ENCODE results near the gene PIGK.
A peak's percentile ranks its signal among the peaks of the same experiment; 100 is the strongest.
"Not testable (repeated sequence)": the region's sequence is repeated elsewhere in the genome, so short reads cannot be mapped to it uniquely, and the experiment has no call there.

The PIGK gene

GRCh38 chr1:77175230-77175844, 43.9 kb downstream of the PIGK start:
- peak; percentile 23 for DNase-seq (ENCODE audit: low read depth)
- TF ChIP-seq MYC (IDR thresholded peaks at IDR 0.05; ENCODE audit: low read depth, low read length) = no peak
- TF ChIP-seq, protein P1, sequence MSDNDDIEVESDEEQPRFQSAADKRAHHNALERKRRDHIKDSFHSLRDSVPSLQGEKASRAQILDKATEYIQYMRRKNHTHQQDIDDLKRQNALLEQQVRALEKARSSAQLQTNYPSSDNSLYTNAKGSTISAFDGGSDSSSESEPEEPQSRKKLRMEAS (IDR thresholded peaks at IDR 0.05; ENCODE audit: low read depth, low read length) = no peak
- TF ChIP-seq, protein P2, sequence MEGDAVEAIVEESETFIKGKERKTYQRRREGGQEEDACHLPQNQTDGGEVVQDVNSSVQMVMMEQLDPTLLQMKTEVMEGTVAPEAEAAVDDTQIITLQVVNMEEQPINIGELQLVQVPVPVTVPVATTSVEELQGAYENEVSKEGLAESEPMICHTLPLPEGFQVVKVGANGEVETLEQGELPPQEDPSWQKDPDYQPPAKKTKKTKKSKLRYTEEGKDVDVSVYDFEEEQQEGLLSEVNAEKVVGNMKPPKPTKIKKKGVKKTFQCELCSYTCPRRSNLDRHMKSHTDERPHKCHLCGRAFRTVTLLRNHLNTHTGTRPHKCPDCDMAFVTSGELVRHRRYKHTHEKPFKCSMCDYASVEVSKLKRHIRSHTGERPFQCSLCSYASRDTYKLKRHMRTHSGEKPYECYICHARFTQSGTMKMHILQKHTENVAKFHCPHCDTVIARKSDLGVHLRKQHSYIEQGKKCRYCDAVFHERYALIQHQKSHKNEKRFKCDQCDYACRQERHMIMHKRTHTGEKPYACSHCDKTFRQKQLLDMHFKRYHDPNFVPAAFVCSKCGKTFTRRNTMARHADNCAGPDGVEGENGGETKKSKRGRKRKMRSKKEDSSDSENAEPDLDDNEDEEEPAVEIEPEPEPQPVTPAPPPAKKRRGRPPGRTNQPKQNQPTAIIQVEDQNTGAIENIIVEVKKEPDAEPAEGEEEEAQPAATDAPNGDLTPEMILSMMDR (IDR thresholded peaks at IDR 0.05; ENCODE audit: low read depth, low read length) = no peak
- no peak for TF ChIP-seq POLR2A (IDR thresholded peaks at IDR 0.05; ENCODE audit: extremely low read depth, insufficient read length)
- no peak overlapping the region for H3K4me3 ChIP-seq (ENCODE audit: low read depth, low read length)

DNA sequence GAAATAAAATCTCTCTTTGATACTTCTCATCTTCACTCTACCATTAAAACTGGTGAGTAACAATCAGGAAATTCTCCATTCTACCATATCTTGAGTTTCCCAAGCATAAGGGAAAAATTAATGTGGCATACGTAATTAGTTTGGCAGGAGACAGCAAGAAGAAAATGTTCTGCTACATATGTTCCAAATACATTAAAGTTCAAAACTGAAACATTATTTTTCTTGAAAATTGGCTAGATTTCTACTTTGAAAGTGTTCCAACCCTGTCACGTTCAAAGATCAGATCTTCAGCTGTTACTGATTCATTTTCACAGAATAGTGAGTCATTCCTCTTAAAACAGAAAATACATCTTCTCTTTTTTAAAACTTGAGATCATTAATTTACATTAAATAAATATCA, 48.5 kb downstream of the PIGK start:
- DNase-seq (ENCODE audit: low read depth) = no peak
- no peak overlapping the region for H3K4me3 ChIP-seq (ENCODE audit: low read depth, low read length)
- TF ChIP-seq, protein P1 (IDR thresholded peaks at IDR 0.05; ENCODE audit: low read depth, low read length) = no peak
- no peak for TF ChIP-seq MYC (IDR thresholded peaks at IDR 0.05; ENCODE audit: low read depth, low read length)
- TF ChIP-seq, protein P2 (IDR thresholded peaks at IDR 0.05; ENCODE audit: low read depth, low read length) = no peak
- no peak for TF ChIP-seq POLR2A (IDR thresholded peaks at IDR 0.05; ENCODE audit: extremely low read depth, insufficient read length)

DNA sequence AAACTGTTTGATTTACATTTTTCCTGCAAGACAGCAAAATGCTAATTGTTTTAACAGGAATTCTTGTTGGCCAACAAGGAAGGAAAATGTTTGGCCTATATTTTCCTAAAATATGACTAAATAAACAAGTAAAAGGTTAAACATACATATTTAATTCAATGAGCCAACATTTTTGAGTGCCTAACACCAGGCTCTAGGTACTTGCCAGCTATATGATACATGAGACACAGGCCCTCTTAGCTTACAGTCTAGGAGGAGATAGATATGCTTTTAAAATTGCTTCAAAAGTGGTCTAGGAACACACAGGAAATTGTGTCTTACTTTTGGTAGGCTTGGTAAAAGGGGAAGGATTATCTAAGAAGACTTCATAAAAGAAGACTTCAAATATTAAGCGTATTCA, 50.9 kb downstream of the PIGK start:
- no peak for TF ChIP-seq POLR2A (IDR thresholded peaks at IDR 0.05; ENCODE audit: extremely low read depth, insufficient read length)
- no peak overlapping the region for H3K4me3 ChIP-seq (ENCODE audit: low read depth, low read length)

GRCh38 chr1:77164434-77164944, 54.7 kb downstream of the PIGK start:
- DNase-seq (ENCODE audit: low read depth) = no peak
- H3K4me3 ChIP-seq (ENCODE audit: low read depth, low read length) = no peak overlapping the region
- TF ChIP-seq MYC (IDR thresholded peaks at IDR 0.05; ENCODE audit: low read depth, low read length) = no peak

More for the DNA sequence above, 50.9 kb downstream of the PIGK start:
- no peak for DNase-seq (ENCODE audit: low read depth)

GRCh38 chr1:77159706-77160105, 59.5 kb downstream of the PIGK start:
- not testable (repeated sequence) for DNase-seq (ENCODE audit: low read depth); H3K4me3 ChIP-seq (ENCODE audit: low read depth, low read length)

DNA sequence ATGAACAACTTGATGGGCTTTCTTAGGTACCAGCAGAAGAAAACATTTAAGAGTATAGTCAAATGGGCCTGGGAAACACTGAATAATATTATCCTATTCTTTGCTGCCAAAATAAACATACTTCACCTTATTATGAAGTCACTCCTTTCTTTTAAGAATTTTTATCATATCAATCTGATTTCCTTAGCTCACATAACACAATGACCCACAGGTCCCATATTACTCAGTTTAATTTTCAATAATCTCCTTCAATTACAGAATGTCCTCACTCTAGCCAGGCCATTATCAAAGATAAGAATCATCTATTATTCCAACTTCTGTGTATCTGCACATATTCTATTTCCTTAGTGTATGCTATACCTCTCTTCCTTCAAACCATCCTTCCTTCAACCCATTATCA, 63.0 kb downstream of the PIGK start:
- DNase-seq (ENCODE audit: low read depth) = no peak
- no peak overlapping the region for H3K4me3 ChIP-seq (ENCODE audit: low read depth, low read length)
- TF ChIP-seq, protein P1 (IDR thresholded peaks at IDR 0.05; ENCODE audit: low read depth, low read length) = no peak
- TF ChIP-seq MYC (IDR thresholded peaks at IDR 0.05; ENCODE audit: low read depth, low read length) = no peak
- TF ChIP-seq, protein P2 (IDR thresholded peaks at IDR 0.05; ENCODE audit: low read depth, low read length) = no peak
- TF ChIP-seq POLR2A (IDR thresholded peaks at IDR 0.05; ENCODE audit: extremely low read depth, insufficient read length) = no peak

DNA sequence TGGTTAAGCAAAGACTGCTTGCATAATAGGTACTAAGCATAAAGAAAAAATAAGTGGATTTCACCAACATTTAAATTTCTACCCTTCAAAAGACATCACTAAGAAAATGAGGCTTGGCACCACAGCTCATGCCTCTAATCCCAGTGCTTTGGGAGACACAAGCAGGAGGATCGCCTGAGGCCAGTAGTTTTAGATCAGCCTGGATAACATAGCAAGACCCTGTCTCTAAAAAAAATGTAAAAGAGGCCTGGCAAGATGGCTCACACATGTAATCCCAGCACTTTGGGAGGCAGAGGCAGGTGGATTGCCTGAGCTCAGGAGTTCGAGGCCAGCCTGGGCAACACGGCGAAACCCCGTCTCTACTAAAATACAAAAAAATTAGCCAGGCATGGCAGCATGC, 73.0 kb downstream of the PIGK start:
- no peak overlapping the region for H3K4me3 ChIP-seq (ENCODE audit: low read depth, low read length)
- TF ChIP-seq POLR2A (IDR thresholded peaks at IDR 0.05; ENCODE audit: extremely low read depth, insufficient read length) (no peak), MYC (IDR thresholded peaks at IDR 0.05; ENCODE audit: low read depth, low read length) (no peak)
- TF ChIP-seq, protein P1 (IDR thresholded peaks at IDR 0.05; ENCODE audit: low read depth, low read length) = no peak
- TF ChIP-seq, protein P2 (IDR thresholded peaks at IDR 0.05; ENCODE audit: low read depth, low read length) = no peak
- no peak for DNase-seq (ENCODE audit: low read depth)
